Upper lobe of right lung (tissue), 1 donor: Measurements from ENCODE around the gene SLC51A. TPM values are rescaled to one million over a fixed set of nuclear protein-coding genes. Genes with fewer than 3 reads are reported as not detected.
"Not testable (repeated sequence)": the region's sequence is repeated elsewhere in the genome, so short reads cannot be mapped to it uniquely, and the experiment has no call there.

Experiments used
- ATAC-seq: fragments of 200-7000 bp; cut with Tn5 transposase; one replicate; pipeline ENCODE4 v1.9.1; 2020; ENCODE audit warnings: mild to moderate bottlenecking, moderate library complexity
- DNase-seq: peaks from one replicate; pipeline ENCODE4 v3.0.0-alpha.2; 2020
- H3K27ac ChIP-seq: fragments of 200-600 bp; one replicate; pipeline ENCODE4 v1.8.0; 2022
- H3K27me3 ChIP-seq: fragments of 200-600 bp; one replicate; pipeline ENCODE4 v1.8.0; 2022; ENCODE audit warnings: mild to moderate bottlenecking
- H3K36me3 ChIP-seq: fragments of 200-600 bp; one replicate; pipeline ENCODE4 v1.8.0; 2022
- H3K4me1 ChIP-seq: fragments of 200-600 bp; one replicate; pipeline ENCODE4 v1.8.0; 2022
- H3K4me3 ChIP-seq: fragments of 200-600 bp; one replicate; pipeline ENCODE4 v1.8.0; 2022; ENCODE audit warnings: mild to moderate bottlenecking
- H3K9me3 ChIP-seq: fragments of 200-600 bp; one replicate; pipeline ENCODE4 v1.8.0; 2022
- CTCF ChIP-seq: fragments of 200-600 bp; IDR thresholded peaks from one replicate; pipeline ENCODE4 v1.8.0; 2022; ENCODE audit warnings: antibody characterized with exemption
- intact Hi-C: fragments of 100-400 bp; cut with DNase I; formaldehyde crosslinking; loops from one replicate; pipeline ENCODE4 v1.11.0; 2022
- total RNA-seq: library from RNA; stranded (reverse); fragmentation: NEBNext Ultra II Directional; extraction: Animal tissue kit (Norgen Biotek cat#: 25700); gene quantifications from one replicate; pipeline ENCODE4 v1.2.1, GENCODE V29; 2021
- donor health status: DM: no; HTN: yes; CAD: no; lungs with severe emphysema.

Gene SLC51A
- total RNA-seq, 1 donor from 2014 or later = not detected

GRCh38 chr3:196236223-196236622 is 19.9 kb downstream of the SLC51A start:
- no peak overlapping the region for H3K27ac ChIP-seq
- intact Hi-C loops = no loop called here
- H3K9me3 ChIP-seq = no peaks in the 10 kb centered on the region
- no peak for ATAC-seq
- H3K4me3 ChIP-seq = no peak overlapping the region
- TF ChIP-seq CTCF = no peak
- no peaks in the 10 kb centered on the region for H3K4me1 ChIP-seq
- no peaks in the 10 kb centered on the region for H3K27me3 ChIP-seq
- DNase-seq = no peak
- H3K36me3 ChIP-seq = peaks cover 48% of the 10 kb centered on the region

- Histone ChIP-seq H3K4me1 (no peaks in the 10 kb centered on the region), H3K27ac (no peak overlapping the region), H3K4me3 (no peak overlapping the region), H3K9me3 (no peaks in the 10 kb centered on the region), H3K27me3 (no peaks in the 10 kb centered on the region), H3K36me3 (peaks cover 58% of the 10 kb centered on the region)
- intact Hi-C loops = no loop called here
- ATAC-seq (no peak), DNase-seq (no peak)
- TF ChIP-seq CTCF = no peak
These were observed 20.9 kb downstream of the SLC51A start for GRCh38 chr3:196237203-196237602.

GRCh38 chr3:196238612-196239560 is 22.6 kb downstream of the SLC51A start:
- no peak overlapping the region for H3K27ac ChIP-seq
- intact Hi-C loops = no loop called here
- no peak for ATAC-seq
- H3K4me1 ChIP-seq = no peaks in the 10 kb centered on the region
- no peak for TF ChIP-seq CTCF
- H3K27me3 ChIP-seq = no peaks in the 10 kb centered on the region
- no peak for DNase-seq
- peaks cover 57% of the 10 kb centered on the region for H3K36me3 ChIP-seq
- H3K4me3 ChIP-seq = no peak overlapping the region
- no peaks in the 10 kb centered on the region for H3K9me3 ChIP-seq

- TF ChIP-seq CTCF = no peak
- intact Hi-C loops = no loop called here
- H3K36me3 ChIP-seq = peaks cover 60% of the 10 kb centered on the region
These were observed 24.1 kb downstream of the SLC51A start for GRCh38 chr3:196240424-196240823.

GRCh38 chr3:196241704-196242103 is 25.4 kb downstream of the SLC51A start:
- no peaks in the 10 kb centered on the region for H3K4me1 ChIP-seq
- no peak overlapping the region for H3K27ac ChIP-seq
- ATAC-seq = no peak
- no peaks in the 10 kb centered on the region for H3K27me3 ChIP-seq
- H3K36me3 ChIP-seq = peaks cover 71% of the 10 kb centered on the region
- no peak for TF ChIP-seq CTCF
- no peak for DNase-seq
- intact Hi-C loops = no loop called here
- no peaks in the 10 kb centered on the region for H3K9me3 ChIP-seq
- no peak overlapping the region for H3K4me3 ChIP-seq

More at GRCh38 chr3:196240424-196240823, 24.1 kb downstream of the SLC51A start:
- Histone ChIP-seq H3K27me3 (no peaks in the 10 kb centered on the region), H3K4me3 (no peak overlapping the region), H3K27ac (no peak overlapping the region), H3K4me1 (no peaks in the 10 kb centered on the region), H3K9me3 (no peaks in the 10 kb centered on the region)
- no peak for ATAC-seq
- DNase-seq = no peak

GRCh38 chr3:196244166-196244565 is 27.8 kb downstream of the SLC51A start:
- H3K27me3 ChIP-seq, H3K27ac ChIP-seq, DNase-seq, H3K9me3 ChIP-seq, H3K4me3 ChIP-seq, ATAC-seq, intact Hi-C loops, H3K4me1 ChIP-seq: not testable (repeated sequence)
- peaks cover 64% of the 10 kb centered on the region for H3K36me3 ChIP-seq
